Measurements from ENCODE around the gene CD6. TPM values are rescaled to one million over a fixed set of nuclear protein-coding genes. Genes with fewer than 3 reads are reported as not detected.

Gene CD6
- polyA plus RNA-seq, 2 donors, result 1.3 to 1.4 TPM

GRCh38 chr11:61042537-61042936 lies 71.1 kb downstream of the CD6 start:
- Histone ChIP-seq H3K36me3 (ENCODE audit: control insufficient read depth in 2 of 2, insufficient read depth in 2 of 2, low read length in 1 of 2) (no peaks in the 10 kb centered on the region), H3K27ac (ENCODE audit: low read depth in 2 of 2, low read length in 1 of 2) (no peak overlapping the region), H3K27me3 (ENCODE audit: control insufficient read depth in 1 of 2, insufficient read depth in 2 of 2, low read length in 2 of 2) (no peaks in the 10 kb centered on the region), H3K4me1 (ENCODE audit: control insufficient read depth in 2 of 2, insufficient read depth in 2 of 2, low read length in 1 of 2) (peaks cover 0 to 5% of the 10 kb centered on the region in 2 donors), H3K9me3 (ENCODE audit: control insufficient read depth in 2 of 2, insufficient read depth in 1 of 2, low read depth in 1 of 2, low read length in 1 of 2) (no peaks in the 10 kb centered on the region), H3K4me3 (ENCODE audit: low read depth in 1 of 2, low read length in 2 of 2) (no peak overlapping the region)
- WGBS, 2 donors, result 58 to 60% methylated on average over 5 of the region's 5 CpGs

GRCh38 chr11:61042961-61043540 lies 71.6 kb downstream of the CD6 start:
- H3K27me3 ChIP-seq (ENCODE audit: control insufficient read depth in 1 of 2, insufficient read depth in 2 of 2, low read length in 2 of 2), result no peaks in the 10 kb centered on the region
- H3K4me3 ChIP-seq (ENCODE audit: low read depth in 1 of 2, low read length in 2 of 2), result no peak overlapping the region
- H3K4me1 ChIP-seq (ENCODE audit: control insufficient read depth in 2 of 2, insufficient read depth in 2 of 2, low read length in 1 of 2), result peaks cover 0 to 5% of the 10 kb centered on the region in 2 donors
- no peaks in the 10 kb centered on the region for H3K36me3 ChIP-seq (ENCODE audit: control insufficient read depth in 2 of 2, insufficient read depth in 2 of 2, low read length in 1 of 2)
- peak overlapping the region in 1 of 2 donors; percentile 59 for H3K27ac ChIP-seq (ENCODE audit: low read depth in 2 of 2, low read length in 1 of 2)
- 87 to 90% methylated on average over 14 of the region's 14 CpGs for WGBS, 2 donors
- no peaks in the 10 kb centered on the region for H3K9me3 ChIP-seq (ENCODE audit: control insufficient read depth in 2 of 2, insufficient read depth in 1 of 2, low read depth in 1 of 2, low read length in 1 of 2)

GRCh38 chr11:61045271-61045670 lies 73.8 kb downstream of the CD6 start:
- no peaks in the 10 kb centered on the region for H3K36me3 ChIP-seq (ENCODE audit: control insufficient read depth in 2 of 2, insufficient read depth in 2 of 2, low read length in 1 of 2)
- peaks cover 0 to 5% of the 10 kb centered on the region in 2 donors for H3K4me1 ChIP-seq (ENCODE audit: control insufficient read depth in 2 of 2, insufficient read depth in 2 of 2, low read length in 1 of 2)
- no peaks in the 10 kb centered on the region for H3K27me3 ChIP-seq (ENCODE audit: control insufficient read depth in 1 of 2, insufficient read depth in 2 of 2, low read length in 2 of 2)
- 70 to 71% methylated on average over 7 of the region's 7 CpGs for WGBS, 2 donors
- no peak overlapping the region for H3K4me3 ChIP-seq (ENCODE audit: low read depth in 1 of 2, low read length in 2 of 2)
- no peak overlapping the region for H3K27ac ChIP-seq (ENCODE audit: low read depth in 2 of 2, low read length in 1 of 2)
- no peaks in the 10 kb centered on the region for H3K9me3 ChIP-seq (ENCODE audit: control insufficient read depth in 2 of 2, insufficient read depth in 1 of 2, low read depth in 1 of 2, low read length in 1 of 2)

- H3K27ac ChIP-seq (ENCODE audit: low read depth in 2 of 2, low read length in 1 of 2), result no peak overlapping the region
- 70% methylated on average over 2 of the region's 2 CpGs for WGBS, 2 donors
Measured at GRCh38 chr11:61046833-61047232, 75.4 kb downstream of the CD6 start.

GRCh38 chr11:61048368-61049062 lies 77.0 kb downstream of the CD6 start:
- Histone ChIP-seq H3K27ac (ENCODE audit: low read depth in 2 of 2, low read length in 1 of 2) (no peak overlapping the region), H3K4me3 (ENCODE audit: low read depth in 1 of 2, low read length in 2 of 2) (no peak overlapping the region), H3K9me3 (ENCODE audit: control insufficient read depth in 2 of 2, insufficient read depth in 1 of 2, low read depth in 1 of 2, low read length in 1 of 2) (no peaks in the 10 kb centered on the region), H3K4me1 (ENCODE audit: control insufficient read depth in 2 of 2, insufficient read depth in 2 of 2, low read length in 1 of 2) (no peaks in the 10 kb centered on the region), H3K36me3 (ENCODE audit: control insufficient read depth in 2 of 2, insufficient read depth in 2 of 2, low read length in 1 of 2) (no peaks in the 10 kb centered on the region), H3K27me3 (ENCODE audit: control insufficient read depth in 1 of 2, insufficient read depth in 2 of 2, low read length in 2 of 2) (no peaks in the 10 kb centered on the region)
- WGBS, 2 donors, result 63 to 71% methylated on average over 12 of the region's 12 CpGs

More at GRCh38 chr11:61046833-61047232, 75.4 kb downstream of the CD6 start:
- peaks cover 0 to 2% of the 10 kb centered on the region in 2 donors for H3K4me1 ChIP-seq (ENCODE audit: control insufficient read depth in 2 of 2, insufficient read depth in 2 of 2, low read length in 1 of 2)
- H3K4me3 ChIP-seq (ENCODE audit: low read depth in 1 of 2, low read length in 2 of 2), result no peak overlapping the region
- no peaks in the 10 kb centered on the region for H3K9me3 ChIP-seq (ENCODE audit: control insufficient read depth in 2 of 2, insufficient read depth in 1 of 2, low read depth in 1 of 2, low read length in 1 of 2)
- no peaks in the 10 kb centered on the region for H3K36me3 ChIP-seq (ENCODE audit: control insufficient read depth in 2 of 2, insufficient read depth in 2 of 2, low read length in 1 of 2)
- no peaks in the 10 kb centered on the region for H3K27me3 ChIP-seq (ENCODE audit: control insufficient read depth in 1 of 2, insufficient read depth in 2 of 2, low read length in 2 of 2)

GRCh38 chr11:61049063-61049377 lies 77.5 kb downstream of the CD6 start:
- Histone ChIP-seq H3K27me3 (ENCODE audit: control insufficient read depth in 1 of 2, insufficient read depth in 2 of 2, low read length in 2 of 2) (no peaks in the 10 kb centered on the region), H3K4me1 (ENCODE audit: control insufficient read depth in 2 of 2, insufficient read depth in 2 of 2, low read length in 1 of 2) (no peaks in the 10 kb centered on the region), H3K4me3 (ENCODE audit: low read depth in 1 of 2, low read length in 2 of 2) (no peak overlapping the region), H3K9me3 (ENCODE audit: control insufficient read depth in 2 of 2, insufficient read depth in 1 of 2, low read depth in 1 of 2, low read length in 1 of 2) (no peaks in the 10 kb centered on the region), H3K27ac (ENCODE audit: low read depth in 2 of 2, low read length in 1 of 2) (no peak overlapping the region), H3K36me3 (ENCODE audit: control insufficient read depth in 2 of 2, insufficient read depth in 2 of 2, low read length in 1 of 2) (no peaks in the 10 kb centered on the region)
- WGBS, 2 donors, result 50 to 66% methylated on average over 4 of the region's 4 CpGs

- no peak overlapping the region for H3K27ac ChIP-seq (ENCODE audit: low read depth in 2 of 2, low read length in 1 of 2)
- WGBS, 2 donors, result 48% methylated on average over 2 of the region's 2 CpGs
- no peak overlapping the region for H3K4me3 ChIP-seq (ENCODE audit: low read depth in 1 of 2, low read length in 2 of 2)
- no peaks in the 10 kb centered on the region for H3K36me3 ChIP-seq (ENCODE audit: control insufficient read depth in 2 of 2, insufficient read depth in 2 of 2, low read length in 1 of 2)
- H3K9me3 ChIP-seq (ENCODE audit: control insufficient read depth in 2 of 2, insufficient read depth in 1 of 2, low read depth in 1 of 2, low read length in 1 of 2), result no peaks in the 10 kb centered on the region
- no peaks in the 10 kb centered on the region for H3K27me3 ChIP-seq (ENCODE audit: control insufficient read depth in 1 of 2, insufficient read depth in 2 of 2, low read length in 2 of 2)
- H3K4me1 ChIP-seq (ENCODE audit: control insufficient read depth in 2 of 2, insufficient read depth in 2 of 2, low read length in 1 of 2), result no peaks in the 10 kb centered on the region
Measured at GRCh38 chr11:61049859-61050258, 78.4 kb downstream of the CD6 start.

GRCh38 chr11:61052182-61052972 lies 80.9 kb downstream of the CD6 start:
- Histone ChIP-seq H3K36me3 (ENCODE audit: control insufficient read depth in 2 of 2, insufficient read depth in 2 of 2, low read length in 1 of 2) (no peaks in the 10 kb centered on the region), H3K9me3 (ENCODE audit: control insufficient read depth in 2 of 2, insufficient read depth in 1 of 2, low read depth in 1 of 2, low read length in 1 of 2) (no peaks in the 10 kb centered on the region), H3K4me3 (ENCODE audit: low read depth in 1 of 2, low read length in 2 of 2) (no peak overlapping the region), H3K27ac (ENCODE audit: low read depth in 2 of 2, low read length in 1 of 2) (no peak overlapping the region), H3K27me3 (ENCODE audit: control insufficient read depth in 1 of 2, insufficient read depth in 2 of 2, low read length in 2 of 2) (no peaks in the 10 kb centered on the region), H3K4me1 (ENCODE audit: control insufficient read depth in 2 of 2, insufficient read depth in 2 of 2, low read length in 1 of 2) (no peaks in the 10 kb centered on the region)
- 82% methylated on average over 13 of the region's 13 CpGs for WGBS, 2 donors

GRCh38 chr11:61053191-61053590 lies 81.7 kb downstream of the CD6 start:
- no peaks in the 10 kb centered on the region for H3K27me3 ChIP-seq (ENCODE audit: control insufficient read depth in 1 of 2, insufficient read depth in 2 of 2, low read length in 2 of 2)
- no peaks in the 10 kb centered on the region for H3K9me3 ChIP-seq (ENCODE audit: control insufficient read depth in 2 of 2, insufficient read depth in 1 of 2, low read depth in 1 of 2, low read length in 1 of 2)
- H3K27ac ChIP-seq (ENCODE audit: low read depth in 2 of 2, low read length in 1 of 2), result no peak overlapping the region
- H3K4me1 ChIP-seq (ENCODE audit: control insufficient read depth in 2 of 2, insufficient read depth in 2 of 2, low read length in 1 of 2), result no peaks in the 10 kb centered on the region
- H3K4me3 ChIP-seq (ENCODE audit: low read depth in 1 of 2, low read length in 2 of 2), result no peak overlapping the region
- H3K36me3 ChIP-seq (ENCODE audit: control insufficient read depth in 2 of 2, insufficient read depth in 2 of 2, low read length in 1 of 2), result no peaks in the 10 kb centered on the region
- WGBS, 2 donors, result 80 to 86% methylated on average over 6 of the region's 6 CpGs
